GM21619 (cell line): ENCODE results near the gene ARL17B.
"Not testable (repeated sequence)": the region's sequence is repeated elsewhere in the genome, so short reads cannot be mapped to it uniquely, and the experiment has no call there.

Experiments used
- ATAC-seq: cut with Tn5 transposase; IDR thresholded peaks from one replicate; pipeline ENCODE4 v1.9.1; 2021; ENCODE audit not compliant: unreplicated experiment

The ARL17B gene

DNA sequence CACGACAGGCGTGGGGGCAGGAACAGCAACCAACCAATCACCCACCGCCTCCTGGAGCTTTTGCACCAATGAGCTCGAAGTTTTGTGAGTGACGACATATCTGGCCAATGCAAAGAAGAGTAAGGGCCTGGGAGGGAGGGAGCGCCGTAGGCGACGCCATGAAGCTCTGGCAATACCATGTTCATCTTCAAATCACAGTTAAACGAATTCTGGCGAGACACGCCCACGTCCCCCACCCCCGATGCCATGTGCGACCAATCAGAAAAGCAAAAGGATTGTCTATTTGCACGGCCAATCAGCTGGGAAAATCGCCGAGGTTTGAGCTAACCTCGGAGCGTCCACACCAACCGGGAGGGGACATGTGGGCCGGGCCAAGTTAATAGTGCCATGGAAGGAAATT, at the start of gene ARL17B:
Gene ARL17B, minus strand, starts transcription at position 12 of the 400 bp plus-strand sequence. CDS start 3,369 bp downstream, outside the sequence.
- ATAC-seq, result peak; percentile 92

DNA sequence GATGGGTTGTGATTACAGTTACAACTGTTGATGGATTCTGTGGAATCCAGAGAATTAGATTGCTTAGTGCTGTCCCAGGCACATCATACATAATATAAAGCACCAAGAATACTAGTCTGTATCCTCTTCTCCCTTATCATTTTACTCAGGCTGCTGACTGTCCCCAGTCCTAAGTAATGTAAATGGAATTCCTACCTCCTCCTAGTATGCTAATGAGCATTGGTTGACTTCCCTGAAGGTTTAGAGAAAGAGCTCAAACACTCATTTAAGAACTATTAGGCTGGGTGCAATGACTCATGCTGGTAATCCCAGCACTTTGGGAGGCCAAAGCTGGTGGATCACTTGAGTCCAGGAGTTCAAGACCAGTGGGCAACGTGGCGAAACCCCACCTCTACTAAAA, 48.3 kb upstream of the ARL17B start:
- not testable (repeated sequence) for ATAC-seq

DNA sequence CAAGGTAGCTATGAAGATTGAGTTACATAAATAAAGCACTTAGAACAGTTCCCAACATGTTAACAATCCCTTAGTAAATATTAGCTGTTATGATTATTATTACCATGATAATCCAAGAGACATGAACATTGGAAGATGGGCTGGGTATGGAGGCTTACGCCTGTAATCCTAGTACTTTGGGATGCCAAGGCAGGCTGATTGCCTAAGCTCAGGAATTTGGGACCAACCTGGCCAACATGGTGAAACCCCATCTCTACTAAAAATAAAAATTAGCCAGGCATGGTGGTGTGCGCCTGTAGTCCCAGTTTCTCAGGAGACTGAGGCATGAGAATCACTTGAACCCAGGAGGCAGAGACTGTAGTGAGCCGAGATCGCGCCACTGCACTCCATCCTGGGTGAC, 45.6 kb upstream of the ARL17B start:
- ATAC-seq, result not testable (repeated sequence)

DNA sequence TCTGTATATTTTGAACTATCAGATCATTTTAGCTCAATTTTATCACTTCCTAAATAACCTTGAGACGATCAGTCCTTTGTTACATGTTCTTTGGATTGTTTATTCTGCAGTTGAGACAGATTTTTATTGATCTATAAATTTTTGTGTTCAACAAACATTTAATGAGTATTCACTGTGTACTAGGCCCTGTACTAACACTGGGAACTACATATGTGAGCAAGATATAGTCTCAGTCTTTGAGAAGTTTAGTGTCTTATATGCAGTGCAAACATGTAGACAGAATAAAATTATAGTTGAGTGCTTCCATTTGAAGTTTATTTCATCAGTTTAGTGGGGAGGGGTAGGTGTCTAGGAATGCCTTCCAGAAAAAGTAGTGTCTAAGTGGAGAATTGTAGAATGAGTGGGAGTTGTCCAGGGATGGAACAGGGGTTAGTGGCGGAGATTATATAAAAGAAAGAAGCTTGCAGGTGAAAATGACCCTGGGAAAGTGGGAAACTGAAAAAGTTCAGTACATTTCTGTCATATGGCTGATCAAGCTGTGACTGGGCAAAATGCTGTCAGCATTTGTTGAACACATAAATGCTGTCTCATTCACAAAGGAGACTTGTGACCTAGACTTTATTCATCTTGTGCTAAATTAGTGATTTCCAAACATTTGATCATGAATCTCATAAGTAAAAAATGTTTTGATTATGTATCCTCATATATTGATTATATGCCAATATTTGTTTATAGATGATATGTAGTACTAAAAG, 39.6 kb upstream of the ARL17B start:
- not testable (repeated sequence) for ATAC-seq

DNA sequence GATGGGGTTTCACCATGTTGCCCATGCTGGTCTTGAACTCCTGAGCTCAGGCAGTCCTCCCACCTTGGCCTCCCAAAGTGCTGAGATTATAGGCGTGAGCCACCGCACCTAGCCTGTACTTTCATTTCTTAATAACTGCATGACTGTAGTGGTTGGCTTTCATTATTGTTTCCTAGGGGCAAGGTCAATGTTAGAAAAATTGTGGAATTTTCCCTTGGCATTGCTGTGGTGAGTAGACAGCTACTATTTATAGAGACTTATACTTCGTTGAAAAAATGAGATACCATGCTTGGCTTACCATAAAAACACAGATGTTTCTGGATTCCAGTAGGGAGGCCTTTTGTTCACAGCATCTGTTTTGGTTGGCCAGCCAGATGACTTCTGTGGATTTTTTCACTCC, 39.0 kb upstream of the ARL17B start:
- ATAC-seq, result not testable (repeated sequence)

DNA sequence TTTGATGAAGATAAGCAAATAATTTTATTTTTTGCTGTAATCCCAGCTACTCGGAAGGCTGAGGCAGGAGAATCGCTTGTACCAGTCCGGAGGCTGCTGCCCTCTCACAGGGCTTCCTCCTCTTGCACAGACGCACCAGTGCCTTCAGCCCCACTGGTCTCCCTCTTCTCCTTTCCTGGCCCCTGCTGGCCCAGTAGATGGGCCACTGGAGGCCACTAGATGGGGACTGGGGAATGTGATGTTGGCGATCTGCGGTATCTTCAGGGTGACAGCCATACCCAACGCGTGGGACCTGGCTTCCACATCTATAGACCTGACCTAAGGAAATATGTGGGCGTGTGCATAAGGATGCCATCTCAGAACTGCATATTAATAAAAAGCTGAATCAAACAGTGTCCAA, 38.4 kb upstream of the ARL17B start:
- ATAC-seq, result not testable (repeated sequence)

DNA sequence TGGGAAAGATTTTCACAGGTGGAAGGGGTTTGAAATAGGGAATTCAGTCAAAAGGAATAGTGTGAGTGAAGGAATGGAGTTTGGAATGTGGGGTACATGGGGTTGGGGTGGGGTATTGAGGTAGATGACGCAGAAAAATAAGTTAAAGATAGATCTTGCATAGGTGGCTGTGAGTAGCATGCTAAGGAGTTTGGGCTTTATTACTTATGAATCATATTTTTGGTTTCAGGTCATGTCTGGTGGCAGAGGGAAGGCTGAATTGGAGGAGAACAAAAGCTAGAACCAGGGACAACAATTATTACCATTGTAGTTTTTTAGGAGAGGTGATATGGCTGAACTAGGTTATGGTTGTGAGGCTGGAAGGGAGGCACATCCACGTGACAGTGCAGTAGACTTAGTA, 34.7 kb upstream of the ARL17B start:
- ATAC-seq, result not testable (repeated sequence)

DNA sequence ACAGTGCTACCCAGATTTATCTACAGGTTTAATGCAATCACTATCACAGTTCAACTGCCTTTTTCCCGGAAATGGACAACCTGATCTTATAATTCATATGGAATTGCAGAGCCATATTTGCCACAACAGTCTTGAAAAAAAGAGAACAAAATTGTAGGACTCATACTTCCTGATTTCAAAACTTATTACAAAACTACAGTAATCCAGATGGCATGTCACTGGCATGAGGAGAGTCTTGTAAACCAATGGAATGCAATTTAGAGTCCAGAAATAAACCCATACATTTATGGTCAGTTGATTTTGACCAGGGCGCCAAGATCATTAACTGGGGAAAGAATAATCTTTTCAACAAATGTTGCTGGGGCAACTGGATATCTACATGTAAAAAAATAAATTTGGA, 32.1 kb upstream of the ARL17B start:
- not testable (repeated sequence) for ATAC-seq

DNA sequence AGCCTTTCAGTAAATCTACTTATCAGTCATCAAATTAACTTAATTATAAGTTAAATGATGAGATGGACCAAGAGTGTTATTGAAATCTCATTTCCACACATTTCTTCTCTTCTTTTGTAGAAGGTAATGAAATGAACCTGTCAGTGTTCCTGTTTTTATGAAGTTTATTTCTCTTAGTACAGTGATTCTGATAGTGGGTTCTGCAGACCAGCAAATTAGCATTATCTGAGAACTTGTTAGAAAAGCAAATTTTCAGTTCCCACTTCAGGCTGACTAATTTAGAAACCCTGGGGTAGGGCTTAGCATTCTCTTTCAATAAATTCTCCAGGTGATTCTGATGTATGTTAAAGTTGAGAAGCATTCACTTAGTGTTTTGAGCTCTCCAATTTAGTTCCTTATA, 23.9 kb upstream of the ARL17B start:
- ATAC-seq, result peak; percentile 66

DNA sequence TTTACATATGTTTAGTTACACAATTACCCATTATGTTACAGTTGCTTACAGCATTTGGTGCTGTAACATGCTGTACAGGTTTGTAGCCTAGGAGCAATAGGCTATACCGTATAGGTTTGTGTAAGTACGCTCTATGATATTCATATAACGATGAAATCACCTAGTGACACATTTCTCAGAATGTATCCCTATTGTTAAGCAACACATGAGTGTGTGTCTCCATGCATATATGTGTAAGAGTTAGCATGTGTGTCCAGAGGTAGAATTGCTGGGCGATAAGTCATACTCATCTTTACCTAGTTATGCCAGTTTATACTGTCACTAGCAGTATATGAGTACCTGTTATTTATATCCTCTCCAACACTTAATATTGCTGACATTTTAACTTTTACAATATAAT, 21.6 kb upstream of the ARL17B start:
- ATAC-seq, result not testable (repeated sequence)

DNA sequence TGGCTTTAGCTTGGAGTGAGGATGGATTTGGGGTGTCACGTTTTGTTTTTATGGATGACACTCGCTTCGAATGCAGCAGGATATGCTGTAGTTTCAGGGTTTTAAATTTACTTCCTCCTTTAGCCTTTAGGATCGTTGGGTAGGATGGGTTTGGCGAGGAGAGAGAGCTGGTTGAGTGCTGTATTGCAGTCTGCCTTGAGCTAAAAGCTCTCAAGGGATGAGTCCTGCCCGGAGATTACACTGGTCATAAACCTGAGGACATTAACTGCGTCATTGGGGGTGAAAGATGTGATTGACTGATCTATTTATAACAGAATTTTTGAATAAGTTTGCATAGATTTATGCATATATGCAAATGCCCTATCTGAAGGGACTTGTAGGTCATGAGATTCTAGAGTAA, 11.9 kb upstream of the ARL17B start:
- not testable (repeated sequence) for ATAC-seq

DNA sequence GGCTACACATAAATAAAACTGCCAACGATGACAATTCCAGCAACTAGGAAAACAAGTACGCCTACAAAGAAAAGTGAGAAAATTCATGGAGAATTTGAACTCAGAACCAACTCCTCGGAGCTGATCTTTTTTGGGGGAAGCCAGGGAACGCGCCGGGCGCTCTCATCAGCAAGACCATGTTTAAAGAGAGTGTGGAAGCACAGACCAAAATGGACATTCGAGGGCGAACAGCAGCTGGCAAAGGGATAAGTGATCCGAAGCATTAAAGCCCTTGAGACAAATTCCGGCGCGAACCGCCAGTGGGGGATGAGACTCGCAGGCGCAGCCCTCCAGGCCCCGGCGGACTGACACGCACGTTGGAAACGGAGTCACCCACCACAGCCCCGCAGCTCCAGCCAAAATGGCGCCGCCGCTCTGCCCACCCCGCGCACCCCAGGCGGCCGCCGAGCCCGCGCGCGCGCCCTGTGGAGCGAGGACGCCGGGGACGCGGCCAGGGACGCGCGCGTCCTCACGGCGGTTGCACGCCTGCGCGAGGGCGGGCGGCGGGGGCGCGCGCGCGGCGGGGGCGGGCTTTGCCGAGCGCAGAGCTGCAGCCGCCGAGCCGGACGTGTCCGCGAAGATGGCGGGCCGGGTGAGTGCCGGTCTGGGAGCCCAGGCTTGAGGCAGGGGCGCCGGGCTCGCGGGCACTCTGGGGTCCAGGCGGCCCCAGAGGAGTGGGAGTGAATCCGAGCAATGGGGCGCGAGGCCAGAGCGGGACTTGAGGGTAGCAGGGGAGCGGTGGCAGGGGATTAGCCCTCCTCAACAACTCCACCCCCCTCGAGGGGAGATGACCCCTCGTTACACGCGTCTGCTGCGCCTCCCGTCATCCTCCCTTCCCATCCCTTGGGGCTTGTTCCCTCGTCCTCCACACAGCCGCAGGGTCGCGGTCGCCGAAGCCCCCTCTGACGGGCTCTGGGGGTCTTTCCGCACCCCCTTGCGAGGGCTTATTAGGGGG, 11.0 kb upstream of the ARL17B start:
- peak; percentile 72 for ATAC-seq

DNA sequence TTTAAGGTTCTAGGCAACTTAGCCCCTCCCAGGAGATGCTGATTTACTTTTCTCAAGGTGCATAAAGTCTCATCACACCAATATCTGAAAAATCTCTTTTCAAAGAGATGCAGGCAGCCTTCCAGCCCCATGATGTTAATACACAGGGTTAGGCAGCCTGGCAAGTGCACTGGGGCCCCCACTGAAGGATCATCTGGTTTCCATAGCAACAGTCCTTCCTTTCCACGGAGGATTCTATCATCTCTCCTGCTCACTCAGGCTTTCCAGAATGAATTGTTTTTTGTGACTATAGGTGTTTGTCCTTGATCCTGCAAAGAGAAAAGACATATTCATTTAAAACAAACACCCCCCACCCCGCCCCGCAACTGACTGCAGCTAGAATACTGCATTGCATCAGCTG, 6.0 kb upstream of the ARL17B start:
- ATAC-seq, result not testable (repeated sequence)

DNA sequence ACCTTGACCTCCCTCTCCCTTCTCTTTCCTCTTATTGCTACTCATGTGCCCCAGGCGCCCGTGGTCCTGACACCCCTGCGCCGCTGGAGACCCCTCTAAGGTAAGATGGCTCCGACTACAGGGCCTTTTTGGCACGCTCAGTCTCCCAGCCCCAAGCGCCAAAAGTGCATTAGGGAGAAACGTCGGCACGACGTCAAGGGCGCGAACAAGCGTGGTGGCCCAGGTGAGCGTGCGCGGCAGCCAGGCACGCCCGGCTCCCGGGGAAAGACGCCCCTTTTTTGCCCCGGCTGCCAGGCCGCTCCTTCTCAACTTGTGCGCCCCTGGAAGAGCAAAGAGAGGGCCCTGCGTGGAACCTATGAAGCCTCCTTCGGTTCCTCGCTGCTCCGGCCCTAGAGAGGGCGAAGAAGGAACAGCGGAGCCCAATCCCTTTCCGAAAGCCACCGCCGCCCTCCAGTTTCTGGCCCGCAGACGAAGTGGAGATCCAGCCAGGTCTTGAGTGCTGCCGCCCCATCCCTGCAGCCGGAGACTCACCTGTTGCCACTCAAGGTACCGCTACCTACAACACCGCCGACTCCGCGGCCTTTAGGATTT, 326 bp downstream of the ARL17B start:
- ATAC-seq, result peak; percentile 36

DNA sequence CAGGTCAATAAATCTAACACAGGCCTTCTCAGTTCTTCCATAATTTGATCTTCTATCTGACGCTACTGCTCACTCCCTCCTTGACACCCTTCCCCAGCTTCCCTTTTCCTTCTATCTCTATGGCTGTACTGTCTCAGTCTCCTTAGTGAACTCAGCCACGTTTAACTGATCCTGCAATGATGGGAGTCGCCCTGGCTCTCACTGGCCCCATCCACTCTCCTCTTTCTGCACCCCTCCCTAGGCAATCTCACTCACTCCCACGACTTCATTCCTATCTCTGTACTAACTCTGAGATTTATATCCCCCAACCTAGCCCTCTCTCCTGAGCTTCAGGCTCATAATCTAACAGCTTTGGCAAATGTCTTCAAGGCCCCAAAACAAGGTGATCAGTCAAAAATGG, 7.7 kb downstream of the ARL17B start:
- ATAC-seq, result not testable (repeated sequence)

DNA sequence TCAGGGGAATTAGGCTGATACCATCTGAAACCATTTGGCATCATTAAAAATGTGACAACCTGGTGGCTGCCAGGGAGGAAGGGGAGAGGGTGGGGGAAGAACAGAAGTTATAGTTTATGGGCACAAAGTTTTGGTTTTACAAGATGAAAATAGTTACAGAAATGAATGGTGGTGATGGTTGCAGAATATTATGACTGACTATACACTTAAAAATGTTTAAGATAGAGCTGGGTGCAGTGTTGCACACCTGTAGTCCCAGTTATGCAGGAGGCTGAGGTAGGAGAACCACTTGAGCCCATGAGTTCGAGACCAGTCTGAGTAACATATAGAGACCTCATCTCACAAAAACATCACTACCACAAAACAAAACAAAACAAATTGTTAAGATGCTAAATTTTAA, 12.5 kb downstream of the ARL17B start:
- not testable (repeated sequence) for ATAC-seq

DNA sequence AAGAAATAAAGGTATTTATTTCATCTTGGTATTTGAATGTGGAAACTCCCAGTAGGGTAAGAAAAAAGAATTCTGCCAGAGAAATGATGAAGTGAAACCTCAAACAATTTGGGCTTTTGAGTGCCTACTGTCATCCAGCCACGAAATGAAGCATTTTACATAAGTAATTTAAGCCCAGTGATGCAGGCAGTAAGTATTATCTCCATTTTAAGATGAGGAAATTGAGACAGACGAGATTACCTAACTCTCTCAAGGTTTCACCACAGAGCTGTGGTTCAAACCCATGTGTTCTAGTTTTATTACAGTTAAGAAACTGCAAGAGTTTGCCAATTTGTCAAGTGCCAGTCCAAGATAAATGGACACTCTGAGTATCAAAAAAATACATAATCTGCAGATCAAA, 13.2 kb downstream of the ARL17B start:
- not testable (repeated sequence) for ATAC-seq

DNA sequence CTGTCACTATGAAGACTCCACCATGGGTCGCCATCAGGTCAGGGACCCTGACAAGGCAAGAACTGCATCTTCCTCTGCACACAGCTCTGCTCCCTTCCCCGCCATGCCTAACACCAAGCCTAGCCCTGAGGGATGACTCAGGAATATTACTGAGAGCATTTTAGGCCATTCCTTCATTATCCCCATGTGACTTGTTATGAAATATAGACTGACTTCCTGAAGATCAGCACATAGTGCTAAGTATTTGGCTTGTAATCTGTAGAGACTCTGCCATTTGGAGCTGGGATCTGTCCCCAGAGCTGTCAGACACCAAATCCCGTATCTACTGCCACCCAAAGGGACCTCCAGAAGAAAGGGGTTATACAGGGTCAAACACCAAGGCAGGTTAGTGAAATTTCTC, 19.4 kb downstream of the ARL17B start:
- ATAC-seq, result not testable (repeated sequence)

DNA sequence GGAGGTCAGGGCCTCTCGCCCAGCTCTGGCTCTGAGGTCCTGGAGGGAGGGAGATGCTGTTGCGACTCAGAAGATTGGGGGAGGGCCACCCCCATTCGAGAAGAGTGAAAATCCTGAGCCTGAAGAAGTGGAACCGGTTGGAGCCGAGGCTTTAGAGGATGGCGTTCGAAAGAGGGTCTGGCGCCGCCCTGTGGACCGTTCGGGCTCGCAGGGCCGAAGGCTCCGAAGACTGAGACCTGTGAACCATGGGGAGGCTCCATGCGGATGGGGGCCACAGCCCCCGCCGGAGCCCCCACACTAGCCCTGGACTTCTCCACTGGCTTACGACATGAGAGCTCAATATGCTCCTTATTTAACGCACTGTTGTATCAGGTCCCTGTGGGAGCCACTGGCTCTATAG, 20.3 kb downstream of the ARL17B start:
- ATAC-seq, result not testable (repeated sequence)

DNA sequence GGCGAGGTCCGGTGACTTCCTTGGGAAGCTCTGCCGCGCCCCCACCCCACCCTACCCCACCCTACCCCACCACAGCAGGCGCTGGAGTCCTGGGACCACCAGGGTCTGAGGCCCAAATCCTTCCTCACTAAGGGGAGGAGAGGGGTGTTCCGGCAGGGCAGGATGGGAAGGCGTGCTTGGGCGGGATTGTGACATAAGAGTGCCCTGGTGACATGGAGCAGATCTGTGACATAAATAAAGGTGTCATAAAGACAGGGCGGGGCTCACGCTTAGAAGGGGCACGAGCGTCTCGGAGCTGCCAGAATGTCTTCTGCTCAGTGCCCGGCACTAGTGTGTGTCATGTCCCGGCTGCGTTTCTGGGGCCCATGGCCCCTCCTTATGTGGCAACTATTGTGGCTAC, 66.7 kb downstream of the ARL17B start, which contains the start of gene LRRC37A:
Gene LRRC37A, plus strand, starts transcription at position 301 of the 400 bp plus-strand sequence. Its CDS starts 3 bp downstream, at position 304.
- ATAC-seq, result not testable (repeated sequence)

DNA sequence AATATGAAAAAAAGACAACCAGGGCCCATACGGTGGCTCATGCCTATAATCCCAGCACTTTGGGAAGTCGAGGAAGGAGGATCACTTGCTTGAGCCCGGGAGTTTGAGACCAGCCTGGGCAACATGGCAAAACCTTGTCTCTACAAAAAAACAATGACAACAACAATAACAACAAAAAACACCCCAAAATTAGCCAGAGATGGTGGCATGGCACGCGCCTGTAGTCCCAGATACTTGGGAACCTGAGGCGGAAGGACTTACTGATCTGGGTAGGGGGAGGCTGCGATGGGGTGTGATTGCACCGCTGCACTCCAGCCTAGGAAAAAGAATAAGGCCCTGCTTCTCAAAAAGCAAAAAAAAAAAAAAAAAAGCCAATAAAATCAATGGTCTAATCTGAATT, 69.9 kb downstream of the ARL17B start:
- ATAC-seq, result not testable (repeated sequence)
